ENCODE measurements around the gene ANKRD33B. TPM values are rescaled to one million over a fixed set of nuclear protein-coding genes. Genes with fewer than 3 reads are reported as not detected.
A peak's percentile ranks its signal among the peaks of the same experiment; 100 is the strongest.

ANKRD33B gene
- total and polyA plus RNA-seq, 2 experiments from 2014 or later = 2.9 to 15.4 TPM

- H3K4me1 ChIP-seq (ENCODE audit: insufficient read depth) = 0 out of 2 replicates have a peak, but pooled peaks cover 3% of the 10 kb centered on the region
- peaks cover 23% of the 10 kb centered on the region for H3K4me1 Mint-ChIP-seq
- no peak overlapping the region for H3K4me3 ChIP-seq
- peaks cover 15% of the 10 kb centered on the region; the same call in 1 of the 3 replicates for H3K36me3 Mint-ChIP-seq (ENCODE audit: low read depth)
- no peak overlapping the region for H3K27ac ChIP-seq (ENCODE audit: low read depth)
- no peak for ATAC-seq
- TF ChIP-seq CREB1 (CRISPR knock-in tag; IDR thresholded peaks at IDR 0.05; ENCODE audit: low read depth) = no peak
- no peak for TF ChIP-seq POLR2AphosphoS5 (IDR thresholded peaks at IDR 0.05; ENCODE audit: low read depth)
- TF ChIP-seq STAT1 (IDR thresholded peaks at IDR 0.05; ENCODE audit: unreplicated experiment) = no peak
- no peak for TF ChIP-seq EZH2phosphoT487 (IDR thresholded peaks at IDR 0.05; ENCODE audit: unreplicated experiment)
- TF ChIP-seq REST (IDR thresholded peaks at IDR 0.05; ENCODE audit: unreplicated experiment) = no peak
- no peak for TF ChIP-seq EZH2 (IDR thresholded peaks at IDR 0.05; ENCODE audit: low read depth, unreplicated experiment)
- no peak for TF ChIP-seq JUNB (IDR thresholded peaks at IDR 0.05; ENCODE audit: unreplicated experiment)
- no peak for TF ChIP-seq CTCF (conservative IDR thresholded peaks at IDR 0.05; ENCODE audit: low read depth in 2 of 2)
- no peak for TF ChIP-seq NANOG (IDR thresholded peaks at IDR 0.05; ENCODE audit: borderline replicate concordance)
- no peak for TF ChIP-seq ZNF114 (CRISPR knock-in tag; IDR thresholded peaks at IDR 0.05)
- TF ChIP-seq ETS1 (IDR thresholded peaks at IDR 0.05) = no peak
- TF ChIP-seq ZNF331 (CRISPR knock-in tag; IDR thresholded peaks at IDR 0.05; ENCODE audit: low read depth) = no peak
- no peak for TF ChIP-seq ZNF462 (CRISPR knock-in tag; IDR thresholded peaks at IDR 0.05)
- H3K36me3 ChIP-seq (ENCODE audit: insufficient read depth) = no peaks in the 10 kb centered on the region
- peaks cover 23% of the 10 kb centered on the region for H3K9me3 Mint-ChIP-seq
- H3K4me3 Mint-ChIP-seq = no peak overlapping the region
- H4K20me1 ChIP-seq (replicated peaks; ENCODE audit: insufficient read depth) = no peaks in the 10 kb centered on the region
- H2AFZ ChIP-seq = peak overlapping the region; percentile 57; the same call in 1 of the 2 replicates
- H3K4me2 ChIP-seq = no peak overlapping the region
- no peaks in the 10 kb centered on the region for H3K79me2 ChIP-seq (replicated peaks; ENCODE audit: insufficient read depth)
- no peak for DNase-seq (ENCODE audit: low spot score)
- peaks cover 7% of the 10 kb centered on the region for H3K27me3 Mint-ChIP-seq (ENCODE audit: insufficient read depth, low read depth, poor library complexity)
- 0 out of 2 replicates have a peak, but pooled peaks cover 6% of the 10 kb centered on the region for H3F3A ChIP-seq (replicated peaks; ENCODE audit: low read depth)
- no peak overlapping the region for H3K27ac Mint-ChIP-seq
- H3K9me2 ChIP-seq (ENCODE audit: insufficient read depth) = no peaks in the 10 kb centered on the region
- H3K27me3 ChIP-seq (ENCODE audit: insufficient read depth) = no peaks in the 10 kb centered on the region
Measured at GRCh38 chr5:10525124-10525495, 38.8 kb upstream of the ANKRD33B start.

All from GM23338 (cell line).